ENCODE results near the gene OSTM1. TPM values are rescaled to one million over a fixed set of nuclear protein-coding genes. Genes with fewer than 3 reads are reported as not detected.

Gene OSTM1
- total and polyA plus RNA-seq, 9 of the 15 experiments (the other 6 are each of a cell fraction or from before 2014, with no cell fraction given): 5.6 to 29.5 (median 16.3) TPM

DNA sequence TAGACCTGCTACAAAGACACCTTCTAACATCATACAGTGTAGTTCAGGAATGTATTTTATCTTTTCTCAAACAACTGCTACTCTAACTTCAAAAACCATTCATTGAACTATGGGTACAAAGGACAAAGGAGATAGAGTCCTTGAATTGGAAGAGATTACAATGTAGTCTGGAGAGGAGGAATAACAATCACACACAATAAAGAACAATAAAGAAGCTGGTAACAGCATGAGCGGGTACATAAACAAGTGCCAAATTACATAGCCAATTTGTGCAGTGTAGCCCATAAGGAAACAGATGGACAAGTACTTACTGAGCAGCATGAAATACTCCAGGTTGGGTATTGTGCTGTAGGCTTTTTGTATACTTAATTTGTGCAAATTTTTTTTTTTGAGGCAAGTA, 44.3 kb downstream of the OSTM1 start:
- CTCF ChIA-PET (ENCODE audit: low intra/inter-chr PET ratio): no interaction called here
- POLR2A ChIA-PET: no interaction called here
- FAIRE-seq: no peak
- intact Hi-C loops (cut with micrococcal nuclease) (no loop called here), in situ Hi-C loops (cut with MboI) (loop anchor here (10.0 kb wide), 1 partner anchor 345 kb away; no protein-coding TSS in a partner anchor)
- Histone ChIP-seq H3K4me1 (replicated peaks in 1 of 2; ENCODE audit: control insufficient read depth in 2 of 2, insufficient read depth in 2 of 2, low read length in 2 of 2) (peaks cover 0 to 3% of the 10 kb centered on the region in 2 experiments; a peak in 1 of 5 replicates), H2AFZ (ENCODE audit: low read depth, low read length) (no peak overlapping the region), H3K27me3 (ENCODE audit: control insufficient read depth in 2 of 2, insufficient read depth in 2 of 2, low read length in 2 of 2) (no peaks in the 10 kb centered on the region), H3K27ac (ENCODE audit: extremely low read depth, low read depth, low read length) (no peak overlapping the region), H3K36me3 (ENCODE audit: control insufficient read depth, insufficient read depth, low read length) (no peaks in the 10 kb centered on the region), H3K4me3 (no peak overlapping the region), H3K9ac (ENCODE audit: insufficient read depth in 1 of 2, low read depth in 2 of 2, low read length in 2 of 2) (no peak overlapping the region), H3K4me2 (ENCODE audit: insufficient read depth, low read length) (no peak overlapping the region), H4K20me1 (replicated peaks; ENCODE audit: control insufficient read depth, insufficient read depth, low read length) (no peaks in the 10 kb centered on the region), H3K9me1 (ENCODE audit: control insufficient read depth, insufficient read depth, low read length) (no peaks in the 10 kb centered on the region), H3K79me2 (ENCODE audit: control insufficient read depth, insufficient read depth, low read length) (no peaks in the 10 kb centered on the region), H3K9me3 (replicated peaks; ENCODE audit: control insufficient read depth, insufficient read depth, low read depth, low read length) (no peaks in the 10 kb centered on the region)
- DNase-seq (ENCODE audit: extremely low read depth in 1 of 4, low spot score in 3 of 4): no peak
- TF ChIP-seq SRSF9 (IDR thresholded peaks at IDR 0.05; ENCODE audit: borderline replicate concordance, low read depth, low read length): no peak
- TF ChIP-seq, protein P1, sequence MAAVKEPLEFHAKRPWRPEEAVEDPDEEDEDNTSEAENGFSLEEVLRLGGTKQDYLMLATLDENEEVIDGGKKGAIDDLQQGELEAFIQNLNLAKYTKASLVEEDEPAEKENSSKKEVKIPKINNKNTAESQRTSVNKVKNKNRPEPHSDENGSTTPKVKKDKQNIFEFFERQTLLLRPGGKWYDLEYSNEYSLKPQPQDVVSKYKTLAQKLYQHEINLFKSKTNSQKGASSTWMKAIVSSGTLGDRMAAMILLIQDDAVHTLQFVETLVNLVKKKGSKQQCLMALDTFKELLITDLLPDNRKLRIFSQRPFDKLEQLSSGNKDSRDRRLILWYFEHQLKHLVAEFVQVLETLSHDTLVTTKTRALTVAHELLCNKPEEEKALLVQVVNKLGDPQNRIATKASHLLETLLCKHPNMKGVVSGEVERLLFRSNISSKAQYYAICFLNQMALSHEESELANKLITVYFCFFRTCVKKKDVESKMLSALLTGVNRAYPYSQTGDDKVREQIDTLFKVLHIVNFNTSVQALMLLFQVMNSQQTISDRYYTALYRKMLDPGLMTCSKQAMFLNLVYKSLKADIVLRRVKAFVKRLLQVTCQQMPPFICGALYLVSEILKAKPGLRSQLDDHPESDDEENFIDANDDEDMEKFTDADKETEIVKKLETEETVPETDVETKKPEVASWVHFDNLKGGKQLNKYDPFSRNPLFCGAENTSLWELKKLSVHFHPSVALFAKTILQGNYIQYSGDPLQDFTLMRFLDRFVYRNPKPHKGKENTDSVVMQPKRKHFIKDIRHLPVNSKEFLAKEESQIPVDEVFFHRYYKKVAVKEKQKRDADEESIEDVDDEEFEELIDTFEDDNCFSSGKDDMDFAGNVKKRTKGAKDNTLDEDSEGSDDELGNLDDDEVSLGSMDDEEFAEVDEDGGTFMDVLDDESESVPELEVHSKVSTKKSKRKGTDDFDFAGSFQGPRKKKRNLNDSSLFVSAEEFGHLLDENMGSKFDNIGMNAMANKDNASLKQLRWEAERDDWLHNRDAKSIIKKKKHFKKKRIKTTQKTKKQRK (IDR thresholded peaks at IDR 0.05; ENCODE audit: borderline replicate concordance, low read depth, low read length): no peak
- no peak for TF ChIP-seq TBP (optimal IDR thresholded peaks at IDR 0.05; ENCODE audit: low read depth, low read length)
- TF ChIP-seq, protein P2, sequence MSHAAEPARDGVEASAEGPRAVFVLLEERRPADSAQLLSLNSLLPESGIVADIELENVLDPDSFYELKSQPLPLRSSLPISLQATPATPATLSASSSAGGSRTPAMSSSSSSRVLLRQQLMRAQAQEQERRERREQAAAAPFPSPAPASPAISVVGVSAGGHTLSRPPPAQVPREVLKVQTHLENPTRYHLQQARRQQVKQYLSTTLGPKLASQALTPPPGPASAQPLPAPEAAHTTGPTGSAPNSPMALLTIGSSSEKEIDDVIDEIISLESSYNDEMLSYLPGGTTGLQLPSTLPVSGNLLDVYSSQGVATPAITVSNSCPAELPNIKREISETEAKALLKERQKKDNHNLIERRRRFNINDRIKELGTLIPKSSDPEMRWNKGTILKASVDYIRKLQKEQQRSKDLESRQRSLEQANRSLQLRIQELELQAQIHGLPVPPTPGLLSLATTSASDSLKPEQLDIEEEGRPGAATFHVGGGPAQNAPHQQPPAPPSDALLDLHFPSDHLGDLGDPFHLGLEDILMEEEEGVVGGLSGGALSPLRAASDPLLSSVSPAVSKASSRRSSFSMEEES (CRISPR knock-in tag; IDR thresholded peaks at IDR 0.05): no peak
- TF ChIP-seq KLF10 (CRISPR knock-in tag; IDR thresholded peaks at IDR 0.05): no peak
- WGBS (ENCODE audit: insufficient coverage, low coverage, missing lambda C conversion rate): 79% methylated on average over 1 of the region's 1 CpG
- BruUV-seq (replicated peaks): no TSS peak
- no peak for ATAC-seq

Measured in K562 (cell line).